HepG2 (cell line): ENCODE measurements around the gene FLOT2. TPM values are rescaled to one million over a fixed set of nuclear protein-coding genes. Genes with fewer than 3 reads are reported as not detected.

Experiments
- BRD4 ChIP-seq: sonication (generic); formaldehyde crosslinking; IDR thresholded peaks from 2 replicates; pipeline ENCODE4 v1.4.0; 2020; ENCODE audit warnings: missing genetic modification reagents
- CBX2 ChIP-seq, 2 experiments: fragments of 200-600 bp in 1 of 2; sonication (generic); formaldehyde crosslinking in 1 of 2; IDR thresholded peaks; 2 replicates each; pipeline versions ENCODE4 v1.7.0 to v1.8.1; 2018 to 2022; ENCODE audit warnings: low read depth in 2 of 2, low read length in 1 of 2, mild to moderate bottlenecking in 1 of 2, missing genetic modification reagents in 1 of 2
- ETV5 ChIP-seq: IDR thresholded peaks from 2 replicates; pipeline ENCODE4 v1.6.1; 2018; ENCODE audit warnings: missing biosample characterization, missing genetic modification reagents, inconsistent platforms, borderline replicate concordance
- HOXA5 ChIP-seq: sonication (generic); formaldehyde crosslinking; IDR thresholded peaks from 2 replicates; pipeline ENCODE4 v1.4.0; 2020; ENCODE audit warnings: missing genetic modification reagents
- IRF9 ChIP-seq: sonication (generic); formaldehyde crosslinking; IDR thresholded peaks from 2 replicates; pipeline ENCODE4 v1.8.0; 2022; ENCODE audit warnings: missing genetic modification reagents, mild to moderate bottlenecking, borderline replicate concordance
- ISX ChIP-seq: sonication (generic); formaldehyde crosslinking; conservative IDR thresholded peaks from 2 replicates; pipeline ENCODE4 v1.5.0; 2020; ENCODE audit warnings: missing genetic modification reagents
- KDM5B ChIP-seq: sonication (generic); formaldehyde crosslinking; IDR thresholded peaks from 2 replicates; pipeline ENCODE4 v1.4.0; 2020; ENCODE audit warnings: missing genetic modification reagents, mild to moderate bottlenecking, borderline replicate concordance
- MED13 ChIP-seq: sonication (generic); formaldehyde crosslinking; IDR thresholded peaks from 2 replicates; pipeline ENCODE4 v1.5.0; 2020; ENCODE audit warnings: missing genetic modification reagents
- MEIS2 ChIP-seq: sonication (generic); formaldehyde crosslinking; IDR thresholded peaks from 2 replicates; pipeline ENCODE4 v1.9.0; 2021; ENCODE audit warnings: mild to moderate bottlenecking, missing genetic modification reagents
- MTF2 ChIP-seq: sonication (generic); formaldehyde crosslinking; IDR thresholded peaks from 2 replicates; pipeline ENCODE4 v1.5.0; 2020; ENCODE audit warnings: missing genetic modification reagents, borderline replicate concordance
- NCOA5 ChIP-seq: sonication (generic); formaldehyde crosslinking; IDR thresholded peaks from 2 replicates; pipeline ENCODE4 v1.4.0; 2020; ENCODE audit warnings: missing genetic modification reagents
- POLR2A ChIP-seq, 2 experiments: IDR thresholded peaks; 2 replicates each; pipeline ENCODE4 v1.6.1; 2011; ENCODE audit warnings: low read depth in 2 of 2, low read length in 2 of 2, mild to moderate bottlenecking in 1 of 2, moderate library complexity in 1 of 2; ENCODE audit not compliant: insufficient read depth in 1 of 2
- POLR2AphosphoS5 ChIP-seq: IDR thresholded peaks from 2 replicates; pipeline ENCODE4 v1.6.1; 2012; ENCODE audit warnings: low read depth, low read length
- POLR2G ChIP-seq: fragments of 200-400 bp; formaldehyde crosslinking; IDR thresholded peaks from 2 replicates; pipeline ENCODE4 v1.6.1; 2018; ENCODE audit warnings: mild to moderate bottlenecking, low read depth, low read length, moderate library complexity
- RBFOX2 ChIP-seq: fragments of 200-400 bp; formaldehyde crosslinking; IDR thresholded peaks from 2 replicates; pipeline ENCODE4 v1.6.1; 2017; ENCODE audit warnings: low read depth, mild to moderate bottlenecking, low read length
- RBM22 ChIP-seq: fragments of 200-400 bp; formaldehyde crosslinking; optimal IDR thresholded peaks from 2 replicates; pipeline ENCODE3; 2017; ENCODE audit warnings: mild to moderate bottlenecking, low read length, moderate library complexity
- RFX1 ChIP-seq: fragments of 450-650 bp; IDR thresholded peaks from 2 replicates; pipeline ENCODE4 v1.6.1; 2017
- SCMH1 ChIP-seq: sonication (generic); formaldehyde crosslinking; IDR thresholded peaks from 2 replicates; pipeline ENCODE4 v1.9.0; 2021; ENCODE audit warnings: missing genetic modification reagents, mild to moderate bottlenecking, borderline replicate concordance
- SNAPC2 ChIP-seq: sonication (generic); formaldehyde crosslinking; IDR thresholded peaks from 2 replicates; pipeline ENCODE4 v1.8.1; 2022; ENCODE audit warnings: mild to moderate bottlenecking, missing genetic modification reagents
- SOX6 ChIP-seq, 2 experiments: fragments of 450-650 bp in 1 of 2; sonication (generic) in 1 of 2; formaldehyde crosslinking in 1 of 2; IDR thresholded peaks; 2 replicates each; pipeline versions ENCODE4 v1.4.0 to v1.6.1; 2017 to 2020; ENCODE audit warnings: antibody characterized with exemption in 1 of 2, mild to moderate bottlenecking in 1 of 2, missing genetic modification reagents in 1 of 2
- TARDBP ChIP-seq: sonication (generic); formaldehyde crosslinking; IDR thresholded peaks from 2 replicates; pipeline ENCODE4 v1.8.0; 2022; ENCODE audit warnings: mild to moderate bottlenecking, missing genetic modification reagents
- TGIF2 ChIP-seq: IDR thresholded peaks from 2 replicates; pipeline ENCODE4 v1.6.1; 2016; ENCODE audit warnings: control low read depth, missing compliant biosample characterization
- ZBTB1 ChIP-seq: sonication (generic); formaldehyde crosslinking; IDR thresholded peaks from 2 replicates; pipeline ENCODE4 v1.4.0; 2020; ENCODE audit warnings: missing genetic modification reagents, borderline replicate concordance
- ZBTB7A ChIP-seq: sonication (generic); formaldehyde crosslinking; IDR thresholded peaks from 2 replicates; pipeline ENCODE4 v1.8.0; 2022; ENCODE audit warnings: mild to moderate bottlenecking, missing genetic modification reagents
- ZNF143 ChIP-seq: sonication (generic); formaldehyde crosslinking; IDR thresholded peaks from 2 replicates; pipeline ENCODE4 v1.4.0; 2020; ENCODE audit warnings: missing genetic modification reagents
- ZNF18 ChIP-seq: sonication (generic); formaldehyde crosslinking; IDR thresholded peaks from 2 replicates; pipeline ENCODE4 v1.8.0; 2022; ENCODE audit warnings: mild to moderate bottlenecking, missing genetic modification reagents; ENCODE audit not compliant: insufficient replicate concordance
- ZNF317 ChIP-seq: sonication (generic); formaldehyde crosslinking; IDR thresholded peaks from 2 replicates; pipeline ENCODE4 v1.5.0; 2020; ENCODE audit warnings: mild to moderate bottlenecking, missing genetic modification reagents
- ZNF720 ChIP-seq: sonication (generic); formaldehyde crosslinking; IDR thresholded peaks from 2 replicates; pipeline ENCODE4 v1.4.0; 2020; ENCODE audit warnings: missing genetic modification reagents
- ZNF839 ChIP-seq: sonication (generic); formaldehyde crosslinking; IDR thresholded peaks from 2 replicates; pipeline ENCODE4 v1.4.0; 2020; ENCODE audit warnings: missing genetic modification reagents, mild to moderate bottlenecking, borderline replicate concordance
- ZNF879 ChIP-seq: sonication (generic); formaldehyde crosslinking; IDR thresholded peaks from 2 replicates; pipeline ENCODE4 v1.8.1; 2023; ENCODE audit warnings: missing genetic modification reagents
- polyA plus RNA-seq, 8 experiments: library from polyadenylated mRNA; depleted of rRNA in 3 of 8; stranded (reverse) in 7 of 8; unstranded in 1 of 8; fragments of >200 nt; fragmentation: Illumina TruSeq in 4 of 8; extraction: Trizol in 4 of 8; gene quantifications; 2 replicates each; pipeline versions ENCODE4 v1.2.1 to v1.2.3, GENCODE V29; 2011 to 2016; ENCODE audit warnings: low read depth in 4 of 8, missing spikeins in 1 of 8, mixed read lengths in 1 of 8; ENCODE audit not compliant: insufficient read depth in 1 of 8
- total RNA-seq, 5 experiments: library from RNA; depleted of rRNA; stranded (reverse); fragments of >200 nt; fragmentation: Illumina TruSeq; extraction: Trizol; gene quantifications; 2 replicates each; pipeline ENCODE4 v1.2.3, GENCODE V29; 2016; ENCODE audit warnings: low read depth in 1 of 5

Gene FLOT2
- total and polyA plus RNA-seq, 2 of the 13 experiments (the other 11 are each of a cell fraction or from before 2014, with no cell fraction given) = 54.3 to 54.5 TPM

- no peak for TF ChIP-seq SOX6 (IDR thresholded peaks at IDR 0.05)
- TF ChIP-seq SOX6 (CRISPR knock-in tag; IDR thresholded peaks at IDR 0.05) = no peak
- no peak for TF ChIP-seq ZNF317 (CRISPR knock-in tag)
- no peak for TF ChIP-seq MTF2 (CRISPR knock-in tag)
- TF ChIP-seq POLR2A (IDR thresholded peaks at IDR 0.05; ENCODE audit: insufficient read depth in 1 of 2, low read depth in 2 of 2, low read length in 2 of 2) = peak in 1 of 2 experiments; percentile 32; a peak in 2 of 4 replicates
- TF ChIP-seq POLR2G = peak; percentile 20; the same call in 1 of the 2 replicates
- no peak for TF ChIP-seq NCOA5 (CRISPR knock-in tag)
- TF ChIP-seq MEIS2 (CRISPR knock-in tag) = peak; percentile 48; the same call in 1 of the 2 replicates
- peak; percentile 37; the same call in 1 of the 2 replicates for TF ChIP-seq MED13 (CRISPR knock-in tag)
- TF ChIP-seq HOXA5 (CRISPR knock-in tag) = 0 out of 2 replicates have a peak, but pooled peaks have one; percentile 36
- TF ChIP-seq ETV5 = no peak
- no peak for TF ChIP-seq RFX1
- TF ChIP-seq TGIF2 (CRISPR knock-in tag) = peak; percentile 10; the same call in 1 of the 2 replicates
- 0 out of 2 replicates have a peak, but pooled peaks have one; percentile 4 for TF ChIP-seq KDM5B
- 0 out of 2 replicates have a peak, but pooled peaks have one; percentile 16 for TF ChIP-seq ZNF143 (CRISPR knock-in tag)
- no peak for TF ChIP-seq ZNF879
- no peak for TF ChIP-seq ZBTB1
- peak; percentile 35 for TF ChIP-seq RBM22
- TF ChIP-seq IRF9 (CRISPR knock-in tag) = 0 out of 2 replicates have a peak, but pooled peaks have one; percentile 3
- TF ChIP-seq RBFOX2 = peak; percentile 18
- no peak for TF ChIP-seq SCMH1 (CRISPR knock-in tag)
- no peak for TF ChIP-seq ZNF18 (CRISPR knock-in tag)
- TF ChIP-seq CBX2 (IDR thresholded peaks at IDR 0.05; ENCODE audit: low read depth, low read length) = no peak
- 0 out of 2 replicates have a peak, but pooled peaks have one; percentile 48 for TF ChIP-seq CBX2 (CRISPR knock-in tag; IDR thresholded peaks at IDR 0.05; ENCODE audit: low read depth)
- 0 out of 2 replicates have a peak, but pooled peaks have one; percentile 11 for TF ChIP-seq BRD4 (CRISPR knock-in tag)
- no peak for TF ChIP-seq ISX
- peak; percentile 29; the same call in 1 of the 2 replicates for TF ChIP-seq TARDBP (CRISPR knock-in tag)
- no peak for TF ChIP-seq ZNF839 (CRISPR knock-in tag)
- no peak for TF ChIP-seq SNAPC2 (CRISPR knock-in tag)
- TF ChIP-seq ZNF720 (CRISPR knock-in tag) = no peak
- TF ChIP-seq POLR2AphosphoS5 = peak; percentile 53
- 0 out of 2 replicates have a peak, but pooled peaks have one; percentile 45 for TF ChIP-seq ZBTB7A (CRISPR knock-in tag)
These were observed 415 bp upstream of the FLOT2 start (continued) for GRCh38 chr17:28897769-28898526.
